ENCODE data around the gene FGD5. TPM values are rescaled to one million over a fixed set of nuclear protein-coding genes. Genes with fewer than 3 reads are reported as not detected.

The FGD5 gene
- total RNA-seq, 3 donors from 2014 or later = 7.3 to 28.2 (median 18.7) TPM

DNA sequence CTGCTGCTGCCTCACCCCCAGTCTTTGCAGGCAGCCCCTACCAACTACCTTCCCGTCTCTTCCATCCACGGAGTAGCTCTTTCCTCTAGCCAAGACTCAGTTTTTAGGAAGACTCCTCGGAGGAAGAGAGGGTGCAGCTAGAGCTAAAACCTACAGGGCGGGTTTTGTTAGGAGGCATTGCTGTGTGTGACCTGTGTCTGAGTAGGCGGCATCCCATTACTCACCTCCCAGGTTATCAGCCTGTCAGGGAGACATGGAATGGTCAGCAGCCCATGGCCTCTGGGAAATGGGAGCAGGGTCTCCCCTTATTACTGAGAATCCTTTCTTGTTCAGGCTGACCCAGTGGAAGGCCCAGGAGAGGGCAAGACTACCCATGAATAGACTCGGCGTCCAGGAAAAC is 43.8 kb upstream of the FGD5 start:
- TF ChIP-seq POLR2A (IDR thresholded peaks at IDR 0.05) (no peak), POLR2AphosphoS5 (IDR thresholded peaks at IDR 0.05) (no peak)
- TF ChIP-seq, protein P1, sequence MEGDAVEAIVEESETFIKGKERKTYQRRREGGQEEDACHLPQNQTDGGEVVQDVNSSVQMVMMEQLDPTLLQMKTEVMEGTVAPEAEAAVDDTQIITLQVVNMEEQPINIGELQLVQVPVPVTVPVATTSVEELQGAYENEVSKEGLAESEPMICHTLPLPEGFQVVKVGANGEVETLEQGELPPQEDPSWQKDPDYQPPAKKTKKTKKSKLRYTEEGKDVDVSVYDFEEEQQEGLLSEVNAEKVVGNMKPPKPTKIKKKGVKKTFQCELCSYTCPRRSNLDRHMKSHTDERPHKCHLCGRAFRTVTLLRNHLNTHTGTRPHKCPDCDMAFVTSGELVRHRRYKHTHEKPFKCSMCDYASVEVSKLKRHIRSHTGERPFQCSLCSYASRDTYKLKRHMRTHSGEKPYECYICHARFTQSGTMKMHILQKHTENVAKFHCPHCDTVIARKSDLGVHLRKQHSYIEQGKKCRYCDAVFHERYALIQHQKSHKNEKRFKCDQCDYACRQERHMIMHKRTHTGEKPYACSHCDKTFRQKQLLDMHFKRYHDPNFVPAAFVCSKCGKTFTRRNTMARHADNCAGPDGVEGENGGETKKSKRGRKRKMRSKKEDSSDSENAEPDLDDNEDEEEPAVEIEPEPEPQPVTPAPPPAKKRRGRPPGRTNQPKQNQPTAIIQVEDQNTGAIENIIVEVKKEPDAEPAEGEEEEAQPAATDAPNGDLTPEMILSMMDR (IDR thresholded peaks at IDR 0.05) = no peak
- H3K9me3 ChIP-seq = peaks cover 0 to 17% of the 10 kb centered on the region in 2 donors
- intact Hi-C loops (cut with DNase I; ENCODE audit: low total_unique reads) = no loop called here
- H3K27ac ChIP-seq = no peak overlapping the region
- no peaks in the 10 kb centered on the region for H3K27me3 ChIP-seq
- no peaks in the 10 kb centered on the region for H3K36me3 ChIP-seq
- DNase-seq (ENCODE audit: low spot score in 2 of 2) = no peak
- no peak overlapping the region for H3K4me3 ChIP-seq
- H3K4me1 ChIP-seq = no peaks in the 10 kb centered on the region

- Histone ChIP-seq H3K36me3 (no peaks in the 10 kb centered on the region), H3K27ac (no peak overlapping the region), H3K9me3 (peaks cover 0 to 17% of the 10 kb centered on the region in 2 donors), H3K27me3 (no peaks in the 10 kb centered on the region), H3K4me1 (no peaks in the 10 kb centered on the region), H3K4me3 (no peak overlapping the region)
- TF ChIP-seq POLR2AphosphoS5 (IDR thresholded peaks at IDR 0.05) (no peak), POLR2A (IDR thresholded peaks at IDR 0.05) (no peak)
- TF ChIP-seq, protein P1 (IDR thresholded peaks at IDR 0.05) = no peak
- intact Hi-C loops (cut with DNase I; ENCODE audit: low total_unique reads) = no loop called here
- DNase-seq (ENCODE audit: low spot score in 2 of 2) = no peak
These were observed 43.2 kb upstream of the FGD5 start for GRCh38 chr3:14775563-14775962.

DNA sequence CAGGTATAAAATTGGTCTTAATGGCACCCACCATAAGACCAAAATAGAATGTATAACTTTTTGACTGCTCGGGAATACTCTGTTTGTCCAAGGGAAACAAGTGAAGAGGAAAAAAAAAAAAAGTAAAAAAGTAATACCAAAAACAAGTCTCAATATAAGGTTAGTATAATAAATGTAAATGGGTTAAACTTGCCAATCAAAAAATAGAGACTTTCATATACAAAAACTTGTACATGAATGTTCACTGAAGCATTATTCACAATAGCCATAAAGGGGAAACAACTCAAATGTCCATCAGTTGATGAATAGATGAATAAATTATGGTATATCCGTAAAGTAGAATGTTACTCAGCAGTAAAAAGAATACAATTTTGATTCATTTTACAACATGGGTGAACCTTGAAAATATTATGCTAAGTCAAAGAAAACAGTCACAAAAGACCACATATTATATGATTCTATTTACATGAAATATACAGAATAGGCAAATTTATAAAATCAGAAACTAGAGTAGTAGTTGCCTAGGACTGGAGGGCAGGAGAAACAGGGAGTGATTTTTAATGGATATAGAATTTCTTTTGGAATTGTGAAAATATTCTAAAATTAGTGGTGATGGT is 39.6 kb upstream of the FGD5 start:
- Histone ChIP-seq H3K27ac (no peak overlapping the region), H3K4me1 (no peaks in the 10 kb centered on the region), H3K9me3 (peaks cover 0 to 17% of the 10 kb centered on the region in 2 donors), H3K27me3 (no peaks in the 10 kb centered on the region), H3K36me3 (no peaks in the 10 kb centered on the region), H3K4me3 (no peak overlapping the region)
- TF ChIP-seq, protein P1 (IDR thresholded peaks at IDR 0.05) = no peak
- TF ChIP-seq POLR2A (IDR thresholded peaks at IDR 0.05) = no peak
- TF ChIP-seq POLR2AphosphoS5 (IDR thresholded peaks at IDR 0.05) = no peak
- no peak for DNase-seq (ENCODE audit: low spot score in 2 of 2)
- intact Hi-C loops (cut with DNase I; ENCODE audit: low total_unique reads) = no loop called here

GRCh38 chr3:14780927-14781507 is 37.7 kb upstream of the FGD5 start:
- Histone ChIP-seq H3K36me3 (no peaks in the 10 kb centered on the region), H3K27ac (no peak overlapping the region), H3K4me3 (no peak overlapping the region), H3K4me1 (no peaks in the 10 kb centered on the region), H3K9me3 (peaks cover 0 to 17% of the 10 kb centered on the region in 2 donors), H3K27me3 (no peaks in the 10 kb centered on the region)
- intact Hi-C loops (cut with DNase I; ENCODE audit: low total_unique reads) = no loop called here
- TF ChIP-seq POLR2AphosphoS5 (IDR thresholded peaks at IDR 0.05) = no peak
- TF ChIP-seq, protein P1 (IDR thresholded peaks at IDR 0.05) = peak in 1 of 3 donors; percentile 26
- TF ChIP-seq POLR2A (IDR thresholded peaks at IDR 0.05) = no peak
- no peak for DNase-seq (ENCODE audit: low spot score in 2 of 2)

- Histone ChIP-seq H3K4me3 (no peak overlapping the region), H3K27me3 (no peaks in the 10 kb centered on the region), H3K27ac (no peak overlapping the region), H3K4me1 (no peaks in the 10 kb centered on the region), H3K36me3 (no peaks in the 10 kb centered on the region), H3K9me3 (peaks cover 0 to 13% of the 10 kb centered on the region in 2 donors)
- DNase-seq (ENCODE audit: low spot score in 2 of 2) = no peak
- intact Hi-C loops (cut with DNase I; ENCODE audit: low total_unique reads) = no loop called here
- TF ChIP-seq POLR2AphosphoS5 (IDR thresholded peaks at IDR 0.05) = no peak
- no peak for TF ChIP-seq POLR2A (IDR thresholded peaks at IDR 0.05)
- TF ChIP-seq, protein P1 (IDR thresholded peaks at IDR 0.05) = no peak
These were observed 35.2 kb upstream of the FGD5 start for GRCh38 chr3:14783480-14784086.
